ENCODE results near the gene TM2D1.
"Not testable (repeated sequence)": the region's sequence is repeated elsewhere in the genome, so short reads cannot be mapped to it uniquely, and the experiment has no call there.

Gene TM2D1

GRCh38 chr1:61724813-61725694 lies at the start of gene TM2D1:
Gene TM2D1 (minus strand): TSS chr1:61725141. CDS start chr1:61725120, 21 bp downstream.
- peak; percentile 93 for DNase-seq

GRCh38 chr1:61770131-61770530 lies 45.2 kb upstream of the TM2D1 start:
- DNase-seq = no peak

- no peak for DNase-seq
Observed at GRCh38 chr1:61757950-61758349, 33.0 kb upstream of the TM2D1 start.

GRCh38 chr1:61756773-61757172 lies 31.8 kb upstream of the TM2D1 start:
- no peak for DNase-seq

GRCh38 chr1:61754545-61754944 lies 29.6 kb upstream of the TM2D1 start:
- no peak for DNase-seq

GRCh38 chr1:61753998-61754508 lies 29.1 kb upstream of the TM2D1 start:
- no peak for DNase-seq

GRCh38 chr1:61752921-61753389 lies 28.0 kb upstream of the TM2D1 start:
- DNase-seq = no peak

GRCh38 chr1:61749574-61749973 lies 24.6 kb upstream of the TM2D1 start:
- no peak for DNase-seq

- DNase-seq = no peak
Observed at GRCh38 chr1:61748566-61748965, 23.6 kb upstream of the TM2D1 start.

- DNase-seq = no peak
Observed at GRCh38 chr1:61746813-61747212, 21.9 kb upstream of the TM2D1 start.

- DNase-seq = no peak
Observed at GRCh38 chr1:61743716-61744580, 19.0 kb upstream of the TM2D1 start.

- no peak for DNase-seq
Observed at GRCh38 chr1:61743431-61743705, 18.4 kb upstream of the TM2D1 start.

GRCh38 chr1:61742620-61743430 lies 17.9 kb upstream of the TM2D1 start:
- peak; percentile 57 for DNase-seq

GRCh38 chr1:61741711-61742619 lies 17.0 kb upstream of the TM2D1 start, which contains the start of gene PATJ:
Gene PATJ (plus strand): TSS chr1:61742480. CDS start chr1:61762893, 20,413 bp downstream.
- DNase-seq = peak; percentile 71

- DNase-seq = no peak
Observed at GRCh38 chr1:61740751-61741700, 16.1 kb upstream of the TM2D1 start.

GRCh38 chr1:61732726-61733125 lies 7.8 kb upstream of the TM2D1 start:
- DNase-seq = no peak

- not testable (repeated sequence) for DNase-seq
Observed at GRCh38 chr1:61730679-61731078, 5.7 kb upstream of the TM2D1 start.

- DNase-seq = no peak
Observed at GRCh38 chr1:61727544-61727943, 2.6 kb upstream of the TM2D1 start.

GRCh38 chr1:61724506-61724812 lies 482 bp downstream of the TM2D1 start:
- DNase-seq = no peak

GRCh38 chr1:61718996-61719663 lies 5.8 kb downstream of the TM2D1 start:
- DNase-seq = not testable (repeated sequence)

Measured in NCI-H2107 (cell line).